HepG2 (cell line): Measurements from ENCODE around the gene NOVA2. TPM values are rescaled to one million over a fixed set of nuclear protein-coding genes. Genes with fewer than 3 reads are reported as not detected.

ENCODE experiments used
- CEBPZ ChIP-seq: IDR thresholded peaks from 2 replicates; pipeline ENCODE4 v1.6.1; 2012; ENCODE audit warnings: low read length, improper control_type of control experiment
- MAZ ChIP-seq, 2 experiments: sonication (generic) in 1 of 2; formaldehyde crosslinking in 1 of 2; IDR thresholded peaks; 2 replicates each; pipeline versions ENCODE4 v1.5.0 to v1.6.1; 2012 to 2020; ENCODE audit warnings: low read depth in 2 of 2, mild to moderate bottlenecking in 2 of 2, borderline replicate concordance in 1 of 2, improper control_type of control experiment in 1 of 2, low read length in 1 of 2, missing genetic modification reagents in 1 of 2, moderate library complexity in 1 of 2
- NFATC3 ChIP-seq: sonication (generic); formaldehyde crosslinking; IDR thresholded peaks from 2 replicates; pipeline ENCODE4 v1.5.1; 2020; ENCODE audit warnings: mild to moderate bottlenecking, missing genetic modification reagents
- PLRG1 ChIP-seq: fragments of 450-650 bp; conservative IDR thresholded peaks from 2 replicates; pipeline ENCODE4 v1.6.1; 2016
- TEAD2 ChIP-seq: sonication (generic); formaldehyde crosslinking; IDR thresholded peaks from 2 replicates; pipeline ENCODE4 v1.9.0; 2021; ENCODE audit warnings: missing genetic modification reagents
- ZHX2 ChIP-seq, 2 experiments: sonication (generic) in 1 of 2; formaldehyde crosslinking in 1 of 2; IDR thresholded peaks; 2 replicates each; pipeline versions ENCODE4 v1.6.1 to v1.9.0; 2014 to 2022; ENCODE audit warnings: antibody characterized with exemption in 1 of 2, borderline replicate concordance in 1 of 2, inconsistent platforms in 1 of 2, low read depth in 1 of 2, missing genetic modification reagents in 1 of 2
- ZNF678 ChIP-seq: sonication (generic); formaldehyde crosslinking; IDR thresholded peaks from 2 replicates; pipeline ENCODE4 v1.4.0; 2020; ENCODE audit warnings: mild to moderate bottlenecking, missing genetic modification reagents
- ZNF75D ChIP-seq: sonication (generic); formaldehyde crosslinking; IDR thresholded peaks from 2 replicates; pipeline ENCODE4 v1.8.1; 2023; ENCODE audit warnings: missing genetic modification reagents, mild to moderate bottlenecking, borderline replicate concordance
- polyA plus RNA-seq, 8 experiments: library from polyadenylated mRNA; depleted of rRNA in 3 of 8; stranded (reverse) in 7 of 8; unstranded in 1 of 8; fragments of >200 nt; fragmentation: Illumina TruSeq in 4 of 8; extraction: Trizol in 4 of 8; gene quantifications; 2 replicates each; pipeline versions ENCODE4 v1.2.1 to v1.2.3, GENCODE V29; 2011 to 2016; ENCODE audit warnings: low read depth in 4 of 8, missing spikeins in 1 of 8, mixed read lengths in 1 of 8; ENCODE audit not compliant: insufficient read depth in 1 of 8
- total RNA-seq, 5 experiments: library from RNA; depleted of rRNA; stranded (reverse); fragments of >200 nt; fragmentation: Illumina TruSeq; extraction: Trizol; gene quantifications; 2 replicates each; pipeline ENCODE4 v1.2.3, GENCODE V29; 2016; ENCODE audit warnings: low read depth in 1 of 5

NOVA2 gene
- total and polyA plus RNA-seq, 2 of the 13 experiments (the other 11 are each of a cell fraction or from before 2014, with no cell fraction given), result not detected

GRCh38 chr19:45996933-45997332, 23.3 kb upstream of the NOVA2 start (continued):
- no peak for TF ChIP-seq ZHX2 (IDR thresholded peaks at IDR 0.05; ENCODE audit: low read depth)
- TF ChIP-seq ZHX2 (CRISPR knock-in tag; IDR thresholded peaks at IDR 0.05; ENCODE audit: borderline replicate concordance), result no peak
- TF ChIP-seq TEAD2, result no peak
- TF ChIP-seq PLRG1, result no peak
- TF ChIP-seq MAZ (IDR thresholded peaks at IDR 0.05; ENCODE audit: borderline replicate concordance, low read depth, low read length), result no peak
- no peak for TF ChIP-seq MAZ (CRISPR knock-in tag; IDR thresholded peaks at IDR 0.05; ENCODE audit: low read depth)
- TF ChIP-seq ZNF75D, result no peak
- TF ChIP-seq ZNF678 (CRISPR knock-in tag), result no peak
- TF ChIP-seq CEBPZ, result no peak
- no peak for TF ChIP-seq NFATC3 (CRISPR knock-in tag)
- TF ChIP-seq, all 625 proteins: peak for 0
